Brain microvascular endothelial cell (primary cell): ENCODE results near the gene AK2.

Experiments
- DNase-seq: peaks from one replicate; pipeline ENCODE4 v3.0.0-alpha.2; 2020
- H3K27ac ChIP-seq: fragments of 250-450 bp; sonication (Bioruptor Pico); 2 replicates; pipeline ENCODE4 v1.5.1; 2020; ENCODE audit warnings: mild to moderate bottlenecking, moderate library complexity
- H3K27me3 ChIP-seq: fragments of 250-450 bp; sonication (Bioruptor Pico); replicated peaks from 2 replicates; pipeline ENCODE4 v1.5.1; 2020; ENCODE audit warnings: mild to moderate bottlenecking
- H3K36me3 ChIP-seq: fragments of 250-450 bp; sonication (Bioruptor Pico); replicated peaks from 2 replicates; pipeline ENCODE4 v1.5.1; 2020; ENCODE audit warnings: mild to moderate bottlenecking
- H3K4me3 ChIP-seq: 2 replicates; pipeline ENCODE4 v1.5.1; 2011; ENCODE audit warnings: low read depth, mild to moderate bottlenecking, control low read depth, low read length, moderate library complexity
- CTCF ChIP-seq: IDR thresholded peaks from 2 replicates; pipeline ENCODE4 v1.5.1; 2011; ENCODE audit warnings: low read depth, mild to moderate bottlenecking, moderate library complexity, low read length, control low read depth, inconsistent platforms; ENCODE audit errors: missing control alignments
- in situ Hi-C: cut with HindIII; loops from 2 replicates; pipeline ENCODE4 v1.10.0; 2017; ENCODE audit warnings: low sequenced_read_pairs, low pct_ligation_motif_present

Gene AK2

GRCh38 chr1:32962248-32962896 is 74.3 kb downstream of the AK2 start:
- H3K27ac ChIP-seq: no peak overlapping the region
- H3K27me3 ChIP-seq: no peaks in the 10 kb centered on the region
- DNase-seq: no peak
- TF ChIP-seq CTCF: no peak
- H3K4me3 ChIP-seq: peak overlapping the region; percentile 87
- H3K36me3 ChIP-seq: no peaks in the 10 kb centered on the region
- in situ Hi-C loops: no loop called here

- no peak for TF ChIP-seq CTCF
- in situ Hi-C loops: no loop called here
- no peak overlapping the region for H3K4me3 ChIP-seq
- H3K27me3 ChIP-seq: no peaks in the 10 kb centered on the region
- H3K36me3 ChIP-seq: no peaks in the 10 kb centered on the region
- H3K27ac ChIP-seq: no peak overlapping the region
- DNase-seq: no peak
Observed at GRCh38 chr1:32960819-32961355, 75.8 kb downstream of the AK2 start.

GRCh38 chr1:32960342-32960741 is 76.3 kb downstream of the AK2 start:
- H3K36me3 ChIP-seq: no peaks in the 10 kb centered on the region
- H3K27ac ChIP-seq: no peak overlapping the region
- in situ Hi-C loops: no loop called here
- no peak for TF ChIP-seq CTCF
- H3K4me3 ChIP-seq: no peak overlapping the region
- no peaks in the 10 kb centered on the region for H3K27me3 ChIP-seq
- DNase-seq: no peak

- H3K27me3 ChIP-seq: no peaks in the 10 kb centered on the region
- H3K27ac ChIP-seq: no peak overlapping the region
- no peaks in the 10 kb centered on the region for H3K36me3 ChIP-seq
- TF ChIP-seq CTCF: no peak
- in situ Hi-C loops: no loop called here
- no peak overlapping the region for H3K4me3 ChIP-seq
- no peak for DNase-seq
Observed at GRCh38 chr1:32958827-32959226, 77.9 kb downstream of the AK2 start.
